Hepatocyte (in vitro differentiated cells): Measurements from ENCODE around the gene KRTAP9-8.

Experiments used
- CTCF ChIP-seq: fragments of 200-600 bp; sonication (generic); IDR thresholded peaks from 2 replicates; pipeline ENCODE4 v1.5.1; 2016; ENCODE audit warnings: antibody characterized with exemption, mild to moderate bottlenecking; ENCODE audit not compliant: poor library complexity
- EZH2 ChIP-seq: fragments of 200-600 bp; sonication (generic); IDR thresholded peaks from 2 replicates; pipeline ENCODE4 v1.6.1; 2016; ENCODE audit warnings: antibody characterized with exemption, mild to moderate bottlenecking, borderline replicate concordance

- no peak for TF ChIP-seq CTCF
- no peak for TF ChIP-seq EZH2
These were observed 18.5 kb downstream of the KRTAP9-8 start for GRCh38 chr17:41256291-41256685.
